GM19238 (cell line): ENCODE measurements around the gene ZNF592.
"Not testable (repeated sequence)": the region's sequence is repeated elsewhere in the genome, so short reads cannot be mapped to it uniquely, and the experiment has no call there.

Source experiments
- DNase-seq: peaks from one replicate; pipeline ENCODE4 v3.0.0; 2011; ENCODE audit warnings: low spot score; ENCODE audit not compliant: insufficient read length

Gene ZNF592

GRCh38 chr15:84748274-84749110 is at the start of gene ZNF592:
Gene ZNF592 (plus strand): TSS chr15:84748592. CDS start chr15:84782676, 34,084 bp downstream.
- peak; percentile 80 for DNase-seq

- DNase-seq: no peak
These were observed 48.7 kb upstream of the ZNF592 start for GRCh38 chr15:84699538-84700191.

GRCh38 chr15:84702961-84703482 is 45.4 kb upstream of the ZNF592 start:
- DNase-seq: no peak

- DNase-seq: no peak
These were observed 44.6 kb upstream of the ZNF592 start for GRCh38 chr15:84703808-84704207.

- DNase-seq: no peak
These were observed 34.0 kb upstream of the ZNF592 start for GRCh38 chr15:84714372-84714771.

GRCh38 chr15:84714821-84715220 is 33.6 kb upstream of the ZNF592 start:
- DNase-seq: no peak

- DNase-seq: no peak
These were observed 32.9 kb upstream of the ZNF592 start for GRCh38 chr15:84715441-84716035.

- DNase-seq: peak; percentile 92
These were observed 32.2 kb upstream of the ZNF592 start, which contains the start of gene SEC11A for GRCh38 chr15:84716036-84716732. Gene SEC11A (minus strand): TSS chr15:84716139. CDS start chr15:84716075, 64 bp downstream.

GRCh38 chr15:84721371-84721770 is 27.0 kb upstream of the ZNF592 start:
- DNase-seq: no peak

- DNase-seq: no peak
These were observed 25.8 kb upstream of the ZNF592 start for GRCh38 chr15:84722628-84723027.

- no peak for DNase-seq
These were observed 23.3 kb upstream of the ZNF592 start for GRCh38 chr15:84725001-84725491.

- no peak for DNase-seq
These were observed 21.0 kb upstream of the ZNF592 start for GRCh38 chr15:84727429-84727828.

GRCh38 chr15:84731774-84732173 is 16.6 kb upstream of the ZNF592 start:
- DNase-seq: no peak

- DNase-seq: peak; percentile 54
These were observed 13.5 kb upstream of the ZNF592 start for GRCh38 chr15:84734794-84735479.

GRCh38 chr15:84735480-84736061 is 12.8 kb upstream of the ZNF592 start:
- DNase-seq: not testable (repeated sequence)

GRCh38 chr15:84736375-84736774 is 12.0 kb upstream of the ZNF592 start:
- DNase-seq: no peak

- DNase-seq: no peak
These were observed 11.4 kb upstream of the ZNF592 start for GRCh38 chr15:84737005-84737404.

- no peak for DNase-seq
These were observed 7.7 kb upstream of the ZNF592 start for GRCh38 chr15:84740691-84741090.

GRCh38 chr15:84741121-84741520 is 7.3 kb upstream of the ZNF592 start:
- DNase-seq: no peak
